NCI-H128 (cell line): Measurements from ENCODE around the gene DHX34.

Experiments
- DNase-seq: peaks from one replicate; lab custom pipeline; 2025; ENCODE audit not compliant: unreplicated experiment; lab: John Stamatoyannopoulos, UW

The DHX34 gene

DNA sequence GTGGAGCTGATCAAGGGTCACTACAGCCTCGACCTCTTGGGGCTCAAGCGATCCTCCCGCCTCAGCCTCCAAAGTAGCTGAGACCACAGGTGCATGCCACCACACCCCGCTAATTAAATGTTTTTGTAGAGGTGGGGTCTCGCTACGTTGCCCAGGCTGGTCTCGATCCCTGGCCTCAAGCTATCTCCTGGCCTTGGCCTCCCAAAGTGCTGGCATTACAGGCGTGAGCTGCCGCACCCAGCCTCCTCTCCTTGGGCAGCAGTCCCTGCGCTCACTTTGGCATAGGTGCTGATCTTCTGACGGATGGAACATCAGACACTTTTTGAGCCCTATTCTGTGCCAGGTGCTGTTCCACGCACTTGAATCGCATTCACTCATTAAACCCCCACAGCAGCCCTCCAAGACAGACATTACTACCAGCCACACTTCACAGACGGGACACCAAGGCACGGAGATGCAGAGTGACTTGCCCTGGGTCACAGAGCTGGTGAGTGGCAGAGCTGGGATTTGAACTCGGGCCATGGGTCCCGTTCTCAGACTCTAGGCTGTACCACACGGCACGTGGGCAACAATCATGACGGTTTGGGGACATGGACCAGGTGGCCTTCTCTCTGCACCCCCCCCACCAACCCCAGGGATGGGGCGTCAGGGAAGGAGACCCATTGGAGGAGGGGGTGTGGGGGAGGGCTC is 67.0 kb downstream of the DHX34 start:
- no peak for DNase-seq

DNA sequence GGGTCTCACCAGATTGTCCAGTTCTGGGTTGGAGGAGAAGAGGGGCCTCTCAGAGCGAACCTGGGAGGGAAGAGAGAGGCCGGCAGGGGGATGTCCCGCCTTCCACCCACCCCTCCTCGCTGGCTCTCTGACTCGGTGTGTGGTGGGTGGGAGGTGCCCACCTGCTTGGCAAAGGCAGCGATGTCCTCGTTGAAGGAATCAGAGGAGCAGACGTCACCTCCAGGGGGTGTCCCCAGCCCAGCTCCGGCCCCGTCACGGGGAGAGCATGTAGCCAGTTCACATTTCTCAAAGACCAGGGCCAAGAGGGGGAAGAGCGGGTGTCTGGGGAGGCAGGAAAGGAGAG is 67.5 kb downstream of the DHX34 start:
- DNase-seq, result no peak

DNA sequence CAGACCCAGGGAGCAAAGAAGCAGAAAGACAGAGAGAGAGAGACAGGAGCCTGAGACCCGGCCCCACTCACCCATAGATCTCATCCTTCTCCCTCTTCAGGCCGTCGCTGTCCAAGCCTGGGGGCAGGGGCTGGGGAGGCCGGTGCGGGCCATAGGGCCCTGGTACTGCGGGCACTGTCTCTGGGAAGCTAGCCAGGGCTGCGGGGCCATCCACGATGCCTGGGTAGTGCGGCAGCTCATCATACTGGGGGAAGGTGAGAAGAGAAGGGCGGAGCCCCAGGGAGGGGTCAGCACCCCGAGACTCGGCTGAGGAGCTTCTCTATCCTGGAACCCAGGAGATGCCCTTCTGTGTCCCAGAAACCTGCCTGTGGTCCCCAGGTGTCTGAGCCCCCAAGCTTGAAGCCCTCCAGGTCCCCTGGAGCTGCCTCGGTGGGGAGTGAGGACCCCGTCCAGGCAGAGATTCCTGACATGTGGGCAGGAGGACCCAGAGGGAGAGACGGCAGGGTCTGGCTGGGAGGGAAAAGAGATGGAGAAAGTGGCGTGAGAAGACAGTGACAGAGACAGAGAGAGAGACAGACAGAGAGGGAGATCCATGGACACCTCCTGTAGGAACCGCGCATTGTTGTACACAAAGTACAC is 68.1 kb downstream of the DHX34 start:
- no peak for DNase-seq

DNA sequence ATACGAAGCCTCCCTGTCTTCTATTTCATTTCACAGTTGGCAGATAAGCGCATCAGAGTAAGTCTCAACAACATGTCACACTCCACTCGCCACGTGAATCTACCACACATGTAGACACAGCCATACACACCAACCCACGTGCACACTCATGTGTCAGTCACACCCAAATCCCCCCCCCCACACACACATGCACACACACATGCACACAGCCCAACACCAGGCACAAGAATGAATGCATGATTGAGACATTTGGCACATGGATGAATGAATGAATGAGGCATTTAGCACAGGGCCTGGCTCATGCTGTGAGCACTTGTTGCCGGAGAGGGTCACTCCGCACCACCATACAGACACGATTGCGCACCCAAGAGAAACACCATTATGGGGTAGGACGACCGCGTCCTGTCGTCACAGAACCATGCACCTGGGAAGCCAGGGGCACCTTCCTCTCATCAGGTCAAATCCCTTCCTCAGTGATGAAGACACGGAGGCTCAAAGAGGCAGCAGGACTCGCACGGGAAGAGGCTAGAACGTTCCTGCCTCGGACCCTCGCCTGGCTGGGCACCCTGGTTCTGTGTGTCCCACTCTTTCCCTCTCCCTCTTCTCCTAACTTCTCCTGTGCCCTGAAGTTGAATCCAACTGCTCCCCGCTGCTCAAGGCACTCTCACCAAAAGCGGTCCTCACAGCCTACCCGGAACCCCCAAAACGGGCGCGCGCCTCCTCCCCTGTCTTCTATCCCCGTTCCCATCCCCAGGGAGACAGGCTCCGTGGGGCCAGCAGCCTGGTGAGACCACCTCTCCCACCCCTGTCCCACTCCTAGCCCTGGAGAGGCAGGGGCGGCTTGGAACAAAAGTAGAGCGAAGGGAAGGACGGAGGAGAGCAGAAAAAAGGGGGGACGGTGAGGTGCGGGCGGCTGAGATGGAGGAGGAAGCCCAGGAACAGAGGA is 68.9 kb downstream of the DHX34 start:
- no peak for DNase-seq

DNA sequence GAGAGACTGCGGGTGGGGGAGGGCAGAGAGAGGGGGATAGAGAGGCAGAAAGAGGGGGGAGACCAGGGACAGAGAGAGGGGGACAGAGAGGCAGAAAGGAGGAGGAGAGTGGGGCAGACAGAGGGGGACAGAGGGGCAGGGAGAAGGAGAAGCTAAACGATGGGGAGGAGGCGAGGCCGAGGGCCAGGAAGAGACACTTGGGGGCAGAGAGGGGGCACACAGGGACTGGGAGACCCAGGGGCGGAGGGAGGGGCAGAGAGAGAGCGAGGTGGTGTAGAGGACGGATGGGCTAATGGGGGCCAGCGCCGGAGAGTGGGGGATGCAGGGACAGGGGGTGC is 69.5 kb downstream of the DHX34 start:
- DNase-seq, result no peak

DNA sequence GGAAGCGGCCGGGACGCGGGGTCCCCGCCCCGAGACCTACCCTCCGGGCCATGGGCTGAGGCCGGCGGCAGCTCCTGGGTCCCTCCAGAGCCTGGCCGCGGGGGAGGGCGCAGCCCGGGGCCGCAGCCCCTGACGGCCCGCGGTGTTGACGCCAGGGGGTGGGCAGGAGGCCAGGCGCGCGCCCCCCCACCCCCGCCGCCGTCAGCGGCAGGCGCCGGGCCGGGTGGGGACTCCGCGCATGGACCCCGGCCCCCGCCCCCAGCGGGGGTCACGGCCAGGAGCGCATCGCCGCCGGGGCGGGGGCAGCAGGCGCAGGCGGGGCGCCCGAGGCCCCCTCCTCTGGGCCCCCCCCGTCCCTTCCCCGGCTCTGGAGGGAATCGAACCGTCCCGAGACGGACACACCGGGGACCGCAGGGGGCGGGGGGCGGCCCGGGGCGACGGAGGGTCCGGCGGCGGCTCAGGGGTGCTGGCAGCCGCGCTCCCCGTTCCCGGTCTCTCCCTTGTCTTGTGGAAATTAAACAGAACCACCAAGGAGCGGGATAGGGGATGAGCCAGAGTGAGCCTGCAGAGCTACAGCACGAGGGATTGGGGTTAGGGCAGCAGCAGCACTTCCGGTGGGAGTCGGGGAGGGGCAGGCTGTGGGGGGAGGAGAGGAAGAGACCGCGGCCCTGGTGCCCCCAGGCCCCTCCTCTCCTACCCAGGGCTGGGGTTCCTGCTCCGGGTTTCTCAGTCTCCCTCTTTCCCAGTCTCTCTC is 70.1 kb downstream of the DHX34 start, which contains the start of gene MEIS3:
Gene MEIS3 (minus strand): TSS at position 498 of the 754 bp plus-strand sequence. CDS start 446 bp downstream, at position 52.
- DNase-seq, result no peak

DNA sequence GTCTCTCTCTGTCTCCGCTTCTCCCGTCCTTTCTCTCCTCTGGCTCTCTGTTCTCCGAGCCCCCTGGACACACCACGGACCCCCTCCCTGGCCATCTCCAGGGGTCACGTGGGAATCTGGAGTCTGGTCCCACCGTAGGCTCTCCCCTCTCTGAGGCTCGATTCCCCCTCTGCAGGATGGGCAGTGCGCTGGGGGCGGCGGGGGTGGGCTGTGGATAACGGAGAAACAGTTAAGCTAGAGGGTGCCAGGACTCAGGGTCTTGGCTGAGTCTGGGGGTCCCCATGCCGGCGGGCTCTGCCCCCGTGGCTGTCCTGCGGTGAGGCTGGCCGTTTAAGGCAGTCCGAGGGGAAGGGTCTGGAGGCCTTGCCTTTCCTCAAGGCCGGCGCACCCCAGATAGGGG is 70.7 kb downstream of the DHX34 start:
- DNase-seq, result no peak

DNA sequence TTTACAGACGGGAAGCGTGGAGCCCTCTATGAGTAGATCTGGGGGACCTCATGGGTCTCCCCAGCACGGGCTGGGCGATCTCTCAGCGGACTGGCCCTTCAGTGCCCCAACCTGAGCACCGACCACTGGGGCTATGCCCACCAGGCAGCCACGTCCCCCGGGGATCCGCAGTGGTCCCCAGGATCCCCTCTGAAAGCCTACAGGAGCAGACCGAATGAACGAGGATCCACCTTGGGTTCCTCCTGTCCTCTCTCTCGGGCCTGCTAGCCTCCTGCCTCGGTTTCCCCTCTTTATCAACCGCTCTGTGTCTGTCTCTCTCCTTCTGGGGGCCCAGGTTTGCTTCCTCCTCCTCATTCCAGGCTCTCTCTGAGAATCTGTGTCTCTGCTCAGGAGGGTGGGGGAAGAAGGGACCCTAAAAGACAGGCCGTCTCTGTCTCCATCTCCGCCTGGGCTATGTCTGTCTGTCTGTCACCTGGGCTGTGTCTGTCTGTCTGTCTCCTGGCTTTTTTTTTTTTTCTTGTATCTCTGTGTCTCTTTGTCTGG is 72.2 kb downstream of the DHX34 start:
- DNase-seq, result no peak

DNA sequence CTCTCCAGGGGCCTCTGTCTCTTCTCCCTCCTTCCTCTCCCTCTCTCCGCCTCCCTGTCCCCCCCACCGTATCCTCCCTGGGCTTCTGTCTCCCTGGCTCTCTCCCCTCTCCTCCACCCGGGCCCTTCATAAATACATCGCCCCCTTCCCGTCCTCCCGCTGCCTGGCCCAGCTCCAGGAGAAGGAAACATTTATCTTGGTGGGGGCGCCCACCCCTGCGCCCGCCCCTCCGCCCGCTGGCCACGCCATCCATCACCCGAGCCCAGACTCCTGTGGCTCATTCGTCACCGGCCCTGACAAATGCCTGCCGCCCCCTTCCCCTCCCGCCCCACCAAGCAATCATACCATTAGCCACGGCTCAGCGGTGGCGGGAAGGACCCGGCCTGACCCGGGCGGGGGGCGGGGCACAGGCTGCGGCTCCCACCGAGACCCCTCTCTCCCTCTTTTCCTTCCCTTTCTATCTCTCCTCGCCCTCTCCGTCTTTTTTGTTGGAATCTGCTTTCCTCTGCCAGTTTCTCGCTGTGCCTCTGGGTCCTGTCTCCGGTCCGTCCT is 72.8 kb downstream of the DHX34 start:
- no peak for DNase-seq

DNA sequence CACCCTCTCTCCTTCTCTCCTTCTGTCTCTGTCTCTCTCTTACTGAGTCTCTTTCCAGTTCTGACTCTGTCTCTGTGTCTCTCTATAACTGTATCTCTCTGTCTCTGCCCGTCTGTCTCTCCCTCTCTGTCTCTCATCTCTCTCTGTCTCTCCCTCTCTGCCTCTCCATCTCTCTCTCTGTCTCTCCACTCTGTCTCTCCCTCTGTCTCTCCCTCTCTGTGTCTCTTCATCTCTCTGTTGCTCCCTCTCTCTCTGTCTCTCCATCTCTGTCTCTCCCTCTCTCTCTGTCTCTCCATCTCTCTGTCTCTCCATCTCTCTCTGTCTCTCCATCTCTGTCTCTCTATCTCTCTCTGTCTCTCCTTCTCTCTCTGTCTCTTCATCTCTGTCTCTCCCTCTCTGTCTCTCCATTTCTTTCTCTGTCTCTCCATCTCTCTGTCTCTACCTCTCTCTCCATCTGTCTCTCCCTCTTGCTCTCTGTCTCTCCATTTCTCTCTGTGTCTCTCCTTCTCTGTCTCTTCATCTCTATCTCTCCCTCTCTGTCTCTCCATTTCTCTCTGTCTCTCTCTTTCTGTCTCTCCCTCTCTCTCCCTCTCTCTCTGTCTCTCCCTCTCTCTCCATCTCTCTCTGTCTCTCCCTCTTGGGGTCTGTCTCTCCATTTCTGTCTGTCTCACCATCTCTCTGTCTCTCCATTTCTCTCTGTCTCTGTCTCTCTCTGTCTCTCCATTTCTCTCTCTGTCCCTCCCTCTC is 73.5 kb downstream of the DHX34 start:
- no peak for DNase-seq

DNA sequence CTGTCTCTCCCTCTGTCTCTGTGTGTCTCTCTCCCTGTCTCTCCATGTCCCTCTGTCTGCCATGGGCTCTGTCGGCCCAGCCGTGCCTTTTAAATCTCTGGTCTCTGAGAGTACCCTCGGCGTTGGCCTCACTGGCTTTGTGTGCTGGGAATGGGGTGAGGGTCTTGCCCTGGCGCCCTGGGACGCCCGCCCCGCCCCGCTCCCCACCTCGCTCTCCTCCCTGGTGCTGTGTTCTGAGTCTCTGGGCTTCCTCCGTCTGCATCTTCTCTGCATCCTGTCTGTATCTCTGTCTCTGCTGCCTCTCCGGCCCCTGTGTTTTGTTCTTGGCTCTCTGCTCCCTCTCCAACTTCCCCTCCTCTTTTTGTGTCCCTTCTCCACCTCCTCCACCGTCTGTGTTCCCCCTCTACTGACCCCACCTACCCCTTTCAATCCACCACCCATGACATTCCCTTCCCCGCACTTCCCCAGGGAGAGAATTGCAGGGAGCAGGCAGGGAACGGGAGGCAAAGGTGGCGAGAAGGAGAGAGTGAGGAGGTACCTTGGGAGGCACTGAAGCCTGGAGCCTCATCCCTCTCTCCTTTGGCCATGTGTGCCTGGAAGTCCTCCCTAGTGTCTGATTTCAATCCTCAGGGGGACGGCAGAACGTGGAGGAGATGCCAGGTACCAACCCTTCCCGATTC is 74.2 kb downstream of the DHX34 start:
- DNase-seq, result no peak

DNA sequence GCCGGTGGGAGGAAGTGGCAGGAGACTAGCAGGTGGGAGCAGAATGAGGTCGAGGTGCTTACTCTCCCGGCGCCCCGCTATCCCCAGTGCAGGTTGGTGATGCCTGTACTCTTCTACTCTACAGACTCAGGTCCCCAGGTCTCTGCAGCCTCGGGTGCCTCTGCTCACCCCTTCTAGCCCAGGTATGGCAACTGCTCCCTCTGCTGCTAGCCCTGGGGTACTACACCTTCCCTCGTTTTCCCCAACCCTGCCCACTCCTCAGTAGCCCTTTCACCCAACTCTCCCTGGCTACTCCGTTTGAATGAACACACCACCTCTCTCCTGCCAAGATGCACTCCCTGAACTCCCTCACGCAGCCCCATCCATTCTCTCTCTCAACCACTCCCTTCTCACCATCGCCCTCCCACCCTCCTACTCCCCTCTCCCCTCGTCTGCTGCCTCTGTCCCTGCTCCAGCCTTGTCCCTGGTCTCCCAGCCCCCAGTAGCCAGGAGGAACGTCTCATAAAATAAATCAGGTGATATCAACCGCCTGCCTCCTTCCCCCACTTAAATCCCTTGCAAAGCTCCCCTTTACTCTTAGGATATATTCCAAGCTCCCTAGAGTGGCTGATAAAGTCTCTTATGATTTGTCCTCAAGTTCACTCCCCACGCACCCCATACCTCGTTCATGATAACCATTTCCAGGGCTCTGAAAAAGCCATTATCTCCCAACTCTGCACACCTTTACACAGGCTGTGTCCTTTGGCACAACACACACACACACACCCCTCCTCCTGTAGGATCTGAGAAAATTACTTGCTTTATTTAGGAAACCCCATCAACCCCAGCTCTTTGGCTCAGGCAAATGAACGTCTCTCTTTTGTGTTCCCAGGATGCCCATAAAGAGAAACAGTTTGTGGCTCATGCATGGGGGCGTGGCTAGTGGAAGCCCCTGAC is 78.4 kb downstream of the DHX34 start:
- DNase-seq, result peak; percentile 68

DNA sequence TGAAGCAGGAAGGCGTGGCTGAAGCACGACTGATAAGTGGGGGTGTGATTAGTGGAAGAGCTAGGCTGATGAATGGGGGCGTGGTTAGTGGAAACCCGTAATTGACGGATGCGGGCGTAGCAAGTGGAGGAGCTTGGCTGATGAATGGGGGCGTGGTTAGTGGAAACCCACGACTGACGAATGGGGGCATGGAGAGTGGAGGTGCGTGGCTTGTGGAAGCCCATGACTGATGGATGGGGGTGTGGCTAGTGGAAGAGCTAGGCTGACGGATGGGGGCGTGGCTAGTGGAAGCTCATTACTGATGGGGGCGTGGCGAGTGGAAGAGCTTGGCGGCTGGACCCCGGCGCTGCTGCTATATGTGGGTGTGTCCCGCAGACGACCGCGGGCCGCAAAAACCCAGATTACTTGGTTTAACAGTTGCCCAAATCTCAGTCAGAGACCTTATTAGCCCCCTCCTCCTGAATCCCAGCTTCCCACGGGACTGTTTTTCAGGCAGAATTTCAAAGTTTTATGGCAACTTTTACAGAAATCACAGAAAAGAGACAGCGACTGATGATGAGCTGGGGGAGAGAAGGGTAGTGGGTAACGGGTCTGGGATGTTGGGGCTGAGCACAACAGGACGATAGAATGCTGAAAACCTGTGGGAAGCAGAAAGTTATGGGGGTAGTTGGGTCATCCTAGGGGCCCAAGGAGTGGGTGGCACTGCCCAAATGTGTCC is 79.2 kb downstream of the DHX34 start:
- DNase-seq, result peak; percentile 98

DNA sequence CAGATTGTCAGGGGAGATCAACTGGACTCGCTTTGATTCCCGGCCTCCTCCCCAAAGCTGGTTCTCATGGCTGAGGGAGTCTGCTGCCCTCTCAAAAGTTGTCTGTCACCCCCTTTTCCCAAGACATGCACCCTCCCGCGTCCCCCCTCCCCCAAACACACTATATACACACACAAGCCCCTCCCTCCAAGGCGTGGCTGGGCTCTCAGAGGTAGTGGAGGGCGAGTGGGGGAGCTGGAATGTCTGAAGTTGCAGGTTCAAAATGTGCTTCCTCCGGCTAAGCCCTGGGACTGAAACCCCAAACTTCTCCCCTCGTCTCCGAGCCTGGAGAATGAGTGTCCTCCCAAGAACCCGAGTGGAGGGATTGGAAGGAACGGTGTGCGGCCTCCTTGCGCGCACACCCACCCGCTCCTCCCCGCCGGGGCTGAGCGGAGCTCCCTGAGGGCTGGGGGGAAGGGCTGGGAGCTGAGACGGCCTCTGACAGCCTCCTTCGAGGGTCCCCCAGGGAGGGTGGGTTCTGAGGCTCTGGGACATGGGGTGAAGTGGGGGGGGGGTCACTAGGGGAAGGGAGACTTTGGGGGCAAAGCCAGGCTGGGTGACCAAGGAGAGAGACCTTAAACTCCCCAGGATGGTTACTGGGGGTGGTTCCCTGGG is 80.2 kb downstream of the DHX34 start:
- DNase-seq, result no peak

DNA sequence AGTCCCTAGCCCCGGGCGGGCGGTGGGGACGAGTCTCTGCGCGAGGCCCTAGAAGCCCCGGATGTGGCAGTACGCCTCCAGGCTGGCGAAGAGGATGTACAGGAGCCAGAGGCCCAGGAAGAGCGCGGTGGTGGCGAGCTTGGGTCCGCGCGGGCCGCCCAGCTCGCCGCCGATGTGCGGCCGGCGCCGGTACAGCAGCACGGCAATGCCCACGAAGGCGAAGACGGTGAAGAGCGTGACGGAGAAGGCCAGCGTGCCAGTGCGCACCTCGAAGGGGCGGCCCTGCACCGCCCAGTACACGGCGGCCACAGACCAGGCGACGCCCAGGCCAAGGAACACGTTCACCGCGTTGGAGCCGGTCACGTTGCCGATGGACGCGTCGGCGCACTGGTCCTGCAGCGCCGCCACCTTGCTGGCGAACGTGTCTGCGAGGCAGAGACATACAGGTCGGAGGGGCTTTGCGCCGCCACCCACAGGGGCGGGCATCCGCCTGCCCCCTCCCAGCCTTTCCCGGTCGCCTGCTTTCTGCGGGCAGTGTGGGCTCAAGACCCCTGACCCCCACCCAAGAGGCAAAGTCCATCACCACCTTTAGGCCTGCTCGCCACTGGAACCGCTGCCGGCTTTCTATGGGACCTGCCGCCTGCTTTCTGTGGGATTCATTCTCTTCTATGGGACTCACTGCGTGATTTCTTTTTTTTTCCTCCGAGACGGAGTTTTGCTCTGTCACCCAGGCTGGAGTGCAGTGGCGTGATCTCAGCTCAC is 81.1 kb downstream of the DHX34 start:
- no peak for DNase-seq

DNA sequence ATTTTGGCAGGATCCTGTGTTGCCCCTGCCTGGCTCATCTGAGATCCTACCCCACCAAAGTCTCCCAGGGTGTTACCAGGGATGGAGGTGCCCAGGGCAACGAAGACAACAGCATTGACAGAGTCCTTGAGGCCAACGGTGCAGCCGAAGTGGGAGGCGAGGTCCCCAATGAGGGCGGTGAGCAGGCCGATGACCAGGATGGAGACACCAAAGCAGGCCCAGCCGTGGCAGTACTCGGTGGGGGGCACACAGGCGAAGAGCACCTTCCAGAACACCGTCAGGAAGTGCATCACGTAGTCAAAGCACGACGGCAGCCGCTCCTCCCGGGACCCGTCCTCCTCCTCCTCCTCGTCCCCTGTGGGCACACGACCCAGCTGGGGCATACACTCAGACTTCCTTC is 83.0 kb downstream of the DHX34 start:
- no peak for DNase-seq
